ENCODE data around the gene PTPRT. TPM values are rescaled to one million over a fixed set of nuclear protein-coding genes. Genes with fewer than 3 reads are reported as not detected.

The PTPRT gene
- total RNA-seq, 1 experiment from 2014 or later = not detected

- TF ChIP-seq REST (IDR thresholded peaks at IDR 0.05; ENCODE audit: low read depth) (no peak), ELF1 (IDR thresholded peaks at IDR 0.05; ENCODE audit: borderline replicate concordance, low read depth) (no peak), POLR2A (IDR thresholded peaks at IDR 0.05; ENCODE audit: borderline replicate concordance, extremely low read depth, insufficient read depth, insufficient read length) (no peak), SRF (IDR thresholded peaks at IDR 0.05; ENCODE audit: low read depth) (no peak)
- TF ChIP-seq, protein P1, sequence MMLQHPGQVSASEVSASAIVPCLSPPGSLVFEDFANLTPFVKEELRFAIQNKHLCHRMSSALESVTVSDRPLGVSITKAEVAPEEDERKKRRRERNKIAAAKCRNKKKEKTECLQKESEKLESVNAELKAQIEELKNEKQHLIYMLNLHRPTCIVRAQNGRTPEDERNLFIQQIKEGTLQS (IDR thresholded peaks at IDR 0.05) = no peak
Measured at GRCh38 chr20:43138061-43138770, 51.5 kb downstream of the PTPRT start (continued).

DNA sequence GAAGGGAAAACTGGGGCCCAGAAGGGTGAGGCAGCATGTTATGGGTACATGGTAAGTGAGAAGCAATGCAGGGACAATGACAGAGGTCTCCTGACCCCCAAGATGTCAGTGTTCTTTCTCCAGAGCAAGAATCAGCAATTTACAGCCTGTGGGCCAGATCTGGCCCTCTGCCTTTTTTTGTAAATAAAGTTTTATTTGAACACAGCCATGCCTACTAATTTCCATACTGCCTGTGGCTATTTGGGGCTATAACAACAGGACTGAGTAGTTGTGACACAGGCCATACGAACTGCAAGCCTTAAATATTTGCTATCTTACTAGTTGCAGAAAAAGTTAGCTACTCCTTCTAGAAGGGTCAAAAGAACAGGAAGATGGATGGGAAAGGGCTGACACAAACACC, 52.5 kb downstream of the PTPRT start:
- RAD21 ChIA-PET (ENCODE audit: low non-redundant PET in 1 of 2, low total read pairs in 2 of 2, uncharacterized antibody in 2 of 2, unreplicated experiment in 2 of 2) = no interaction called here
- H3K27me3 ChIP-seq (ENCODE audit: insufficient read depth, low read length) = no peaks in the 10 kb centered on the region

More for the DNA sequence above, 52.5 kb downstream of the PTPRT start:
- no peak overlapping the region for H2AFZ ChIP-seq (ENCODE audit: low read depth, low read length, poor library complexity, severe bottlenecking)
- H3K4me2 ChIP-seq (ENCODE audit: low read length) = no peak overlapping the region
- DNase-seq (ENCODE audit: low read depth, low spot score) = no peak
- H4K20me1 ChIP-seq (ENCODE audit: insufficient read depth) = no peaks in the 10 kb centered on the region
- no peak for TF ChIP-seq REST (IDR thresholded peaks at IDR 0.05; ENCODE audit: low read depth)
- no peak for TF ChIP-seq ZFX (IDR thresholded peaks at IDR 0.05)
- TF ChIP-seq, protein P2, sequence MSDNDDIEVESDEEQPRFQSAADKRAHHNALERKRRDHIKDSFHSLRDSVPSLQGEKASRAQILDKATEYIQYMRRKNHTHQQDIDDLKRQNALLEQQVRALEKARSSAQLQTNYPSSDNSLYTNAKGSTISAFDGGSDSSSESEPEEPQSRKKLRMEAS (IDR thresholded peaks at IDR 0.05) = no peak
- no peak for TF ChIP-seq EZH2phosphoT487 (IDR thresholded peaks at IDR 0.05; ENCODE audit: borderline replicate concordance)
- no peak for TF ChIP-seq SRF (IDR thresholded peaks at IDR 0.05; ENCODE audit: low read depth)
- no peak for TF ChIP-seq ZNF274 (IDR thresholded peaks at IDR 0.05; ENCODE audit: low read depth, low read length)
- H3K79me2 ChIP-seq (ENCODE audit: insufficient read depth, low read length) = no peaks in the 10 kb centered on the region
- H3K4me1 ChIP-seq (ENCODE audit: control insufficient read depth in 1 of 2, insufficient read depth in 2 of 2, low read length in 2 of 2) = no peaks in the 10 kb centered on the region
- no peak overlapping the region for H3K4me3 ChIP-seq (replicated peaks in 1 of 2; ENCODE audit: low read depth in 1 of 2, low read length in 2 of 2)
- no peaks in the 10 kb centered on the region for H3K36me3 ChIP-seq (ENCODE audit: control insufficient read depth in 1 of 2, insufficient read depth in 2 of 2, low read length in 2 of 2)
- BruUV-seq (replicated peaks) = no TSS peak
- no peaks in the 10 kb centered on the region for H3K9me3 ChIP-seq (ENCODE audit: control insufficient read depth in 1 of 2, insufficient read depth in 1 of 2, low read depth in 1 of 2, low read length in 2 of 2)
- POLR2A ChIA-PET = no interaction called here
- no peak overlapping the region for H3K9ac ChIP-seq (ENCODE audit: low read length)
- H3K27ac ChIP-seq (ENCODE audit: low read depth, low read length) = no peak overlapping the region
- H3K9me2 ChIP-seq (ENCODE audit: insufficient read depth) = no peaks in the 10 kb centered on the region
- intact Hi-C loops (cut with micrococcal nuclease) = no loop called here
- no peak for ATAC-seq
- CTCF ChIA-PET = no interaction called here

Data from HCT116 (cell line).